ENCODE results near the gene HPCAL4. TPM values are rescaled to one million over a fixed set of nuclear protein-coding genes. Genes with fewer than 3 reads are reported as not detected.

HPCAL4 gene
- total RNA-seq, 2 donors from 2014 or later, result not detected

DNA sequence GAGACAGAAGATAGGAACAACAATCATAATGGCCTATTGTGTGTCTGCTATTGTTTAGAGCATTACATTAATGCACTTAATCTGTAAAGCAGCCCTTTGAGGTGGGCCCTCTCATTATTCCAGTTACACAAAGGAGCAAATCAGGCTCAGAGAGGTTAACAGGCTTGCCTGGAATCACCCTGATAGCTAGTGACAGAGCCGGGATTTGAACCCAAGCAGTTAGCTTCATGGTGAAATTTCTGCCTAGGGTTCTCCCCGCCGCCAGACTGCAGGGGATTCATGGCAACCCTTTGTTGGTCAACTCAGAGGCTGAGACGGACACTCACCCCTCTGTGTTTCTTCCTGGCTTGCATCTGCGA lies 58.9 kb downstream of the HPCAL4 start:
- Mint-ChIP-seq H3K27ac (no peak overlapping the region), H3K36me3 (ENCODE audit: low read depth) (no peaks in the 10 kb centered on the region), H3K4me1 (peaks cover 14% of the 10 kb centered on the region), H3K27me3 (ENCODE audit: insufficient read depth) (peaks cover 95% of the 10 kb centered on the region), H3K9me3 (no peaks in the 10 kb centered on the region), H3K4me3 (no peak overlapping the region)
- H3K27ac ChIP-seq (ENCODE audit: low read depth, low read length), result peak overlapping the region; percentile 77
- H3K36me3 ChIP-seq (ENCODE audit: control insufficient read depth, insufficient read depth, low read length), result no peaks in the 10 kb centered on the region
- DNase-seq, result no peak
- H3K4me3 ChIP-seq (ENCODE audit: low read length), result no peak overlapping the region
- H3K4me1 ChIP-seq (ENCODE audit: control insufficient read depth, insufficient read depth, low read length), result no peaks in the 10 kb centered on the region
- WGBS, 2 experiments (ENCODE audit: insufficient coverage in 1 of 2, insufficient read length in 1 of 2), result 81 to 88% methylated on average over 3 to 5 of the region's 5 CpGs
- no peaks in the 10 kb centered on the region for H3K9me3 ChIP-seq (ENCODE audit: control insufficient read depth, low read length)
- H3K27me3 ChIP-seq (ENCODE audit: control insufficient read depth, insufficient read depth, low read length, poor library complexity, severe bottlenecking), result peaks cover 87% of the 10 kb centered on the region
- H3K9ac ChIP-seq (ENCODE audit: extremely low read depth, low read length, poor library complexity, severe bottlenecking), result no peak overlapping the region
- TF ChIP-seq, protein P1, sequence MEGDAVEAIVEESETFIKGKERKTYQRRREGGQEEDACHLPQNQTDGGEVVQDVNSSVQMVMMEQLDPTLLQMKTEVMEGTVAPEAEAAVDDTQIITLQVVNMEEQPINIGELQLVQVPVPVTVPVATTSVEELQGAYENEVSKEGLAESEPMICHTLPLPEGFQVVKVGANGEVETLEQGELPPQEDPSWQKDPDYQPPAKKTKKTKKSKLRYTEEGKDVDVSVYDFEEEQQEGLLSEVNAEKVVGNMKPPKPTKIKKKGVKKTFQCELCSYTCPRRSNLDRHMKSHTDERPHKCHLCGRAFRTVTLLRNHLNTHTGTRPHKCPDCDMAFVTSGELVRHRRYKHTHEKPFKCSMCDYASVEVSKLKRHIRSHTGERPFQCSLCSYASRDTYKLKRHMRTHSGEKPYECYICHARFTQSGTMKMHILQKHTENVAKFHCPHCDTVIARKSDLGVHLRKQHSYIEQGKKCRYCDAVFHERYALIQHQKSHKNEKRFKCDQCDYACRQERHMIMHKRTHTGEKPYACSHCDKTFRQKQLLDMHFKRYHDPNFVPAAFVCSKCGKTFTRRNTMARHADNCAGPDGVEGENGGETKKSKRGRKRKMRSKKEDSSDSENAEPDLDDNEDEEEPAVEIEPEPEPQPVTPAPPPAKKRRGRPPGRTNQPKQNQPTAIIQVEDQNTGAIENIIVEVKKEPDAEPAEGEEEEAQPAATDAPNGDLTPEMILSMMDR (conservative IDR thresholded peaks at IDR 0.05), result no peak

DNA sequence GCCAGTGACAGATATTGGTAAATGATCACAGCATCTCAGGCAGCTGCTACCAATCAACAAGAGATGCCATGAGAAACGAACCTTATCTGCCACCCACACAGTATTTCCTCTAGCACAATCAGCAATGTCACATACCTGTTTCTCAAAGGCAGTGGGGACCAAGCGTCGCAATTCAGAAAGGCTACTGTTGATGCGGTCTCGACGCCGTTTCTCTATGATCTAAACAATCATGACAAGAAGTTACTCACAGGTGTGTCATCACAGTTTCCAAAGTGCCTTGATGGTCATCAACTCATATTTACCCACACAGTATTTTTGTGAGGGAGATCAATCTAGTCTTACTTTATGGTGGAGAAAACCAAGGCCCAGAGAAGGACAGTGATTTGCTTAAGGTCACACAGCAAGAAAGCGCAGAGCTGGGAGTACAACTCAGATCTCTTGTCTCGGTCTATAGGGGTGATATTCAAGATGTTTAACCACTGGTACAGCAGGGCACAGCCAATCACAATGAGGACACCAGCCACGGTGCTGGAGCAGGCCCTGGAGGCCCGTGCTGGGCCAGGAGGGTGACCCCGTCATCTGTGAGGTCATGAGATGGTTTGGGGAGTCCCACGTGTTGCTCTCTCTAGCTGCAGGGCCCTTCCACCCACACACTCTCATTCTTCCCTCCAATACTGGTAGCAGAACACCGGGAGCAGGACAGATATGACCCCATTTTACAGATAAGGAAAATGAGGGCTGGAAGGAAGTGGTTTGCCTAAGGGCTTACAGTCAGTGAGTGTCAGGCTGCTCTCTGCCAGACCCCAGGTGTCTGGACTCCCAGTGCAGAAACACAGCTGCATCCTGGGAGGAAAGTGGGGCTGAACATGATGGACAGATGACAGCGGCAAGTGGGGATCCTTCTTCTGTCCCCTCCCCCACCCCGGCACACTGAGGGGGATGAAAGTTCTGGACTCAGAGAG lies 59.6 kb downstream of the HPCAL4 start:
- peaks cover 87% of the 10 kb centered on the region for H3K27me3 ChIP-seq (ENCODE audit: control insufficient read depth, insufficient read depth, low read length, poor library complexity, severe bottlenecking)
- H3K9me3 ChIP-seq (ENCODE audit: control insufficient read depth, low read length), result no peaks in the 10 kb centered on the region
- H3K36me3 Mint-ChIP-seq (ENCODE audit: low read depth), result no peaks in the 10 kb centered on the region
- no peak overlapping the region for H3K27ac Mint-ChIP-seq
- TF ChIP-seq, protein P1 (conservative IDR thresholded peaks at IDR 0.05), result no peak
- H3K4me3 ChIP-seq (ENCODE audit: low read length), result no peak overlapping the region
- no peak overlapping the region for H3K27ac ChIP-seq (ENCODE audit: low read depth, low read length)
- peaks cover 95% of the 10 kb centered on the region for H3K27me3 Mint-ChIP-seq (ENCODE audit: insufficient read depth)
- no peaks in the 10 kb centered on the region for H3K9me3 Mint-ChIP-seq
- H3K4me1 ChIP-seq (ENCODE audit: control insufficient read depth, insufficient read depth, low read length), result no peaks in the 10 kb centered on the region
- H3K9ac ChIP-seq (ENCODE audit: extremely low read depth, low read length, poor library complexity, severe bottlenecking), result no peak overlapping the region
- no peaks in the 10 kb centered on the region for H3K36me3 ChIP-seq (ENCODE audit: control insufficient read depth, insufficient read depth, low read length)
- no peak overlapping the region for H3K4me3 Mint-ChIP-seq
- WGBS, 2 experiments (ENCODE audit: insufficient coverage in 1 of 2, insufficient read length in 1 of 2), result 88 to 92% methylated on average over 10 to 16 of the region's 16 CpGs
- peaks cover 14% of the 10 kb centered on the region for H3K4me1 Mint-ChIP-seq
- DNase-seq, result no peak

DNA sequence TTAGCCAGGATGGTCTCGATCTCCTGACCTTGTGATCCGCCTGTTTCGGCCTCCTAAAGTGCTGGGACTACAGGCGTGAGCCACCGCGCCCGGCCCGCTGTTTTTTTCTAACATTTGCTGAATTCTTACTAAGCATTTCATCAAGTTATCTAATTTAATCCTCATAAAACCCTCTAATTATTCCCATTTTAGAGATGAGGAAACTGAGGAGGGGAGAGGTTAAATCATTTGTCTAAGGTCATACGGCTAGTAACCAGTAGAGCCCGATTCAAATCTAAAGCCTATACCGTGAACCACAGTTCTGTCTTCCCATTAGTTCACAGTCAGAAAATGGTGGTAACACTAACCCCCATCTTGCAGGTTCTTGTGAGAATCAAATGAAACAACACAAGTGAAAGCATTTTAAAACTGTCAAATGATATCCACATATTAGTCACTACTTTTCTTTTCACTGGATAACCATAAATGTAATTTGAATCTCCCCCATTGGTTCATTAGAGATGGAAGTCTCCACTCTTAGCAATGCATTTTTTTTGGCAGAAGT lies 62.4 kb downstream of the HPCAL4 start:
- Histone ChIP-seq H3K9me3 (ENCODE audit: control insufficient read depth, low read length) (no peaks in the 10 kb centered on the region), H3K9ac (ENCODE audit: extremely low read depth, low read length, poor library complexity, severe bottlenecking) (no peak overlapping the region), H3K4me1 (ENCODE audit: control insufficient read depth, insufficient read depth, low read length) (no peaks in the 10 kb centered on the region), H3K27ac (ENCODE audit: low read depth, low read length) (no peak overlapping the region), H3K27me3 (ENCODE audit: control insufficient read depth, insufficient read depth, low read length, poor library complexity, severe bottlenecking) (peaks cover 80% of the 10 kb centered on the region), H3K36me3 (ENCODE audit: control insufficient read depth, insufficient read depth, low read length) (no peaks in the 10 kb centered on the region), H3K4me3 (ENCODE audit: low read length) (no peak overlapping the region)
- TF ChIP-seq, protein P1 (conservative IDR thresholded peaks at IDR 0.05), result no peak
- Mint-ChIP-seq H3K4me3 (no peak overlapping the region), H3K36me3 (ENCODE audit: low read depth) (no peaks in the 10 kb centered on the region), H3K4me1 (peaks cover 7% of the 10 kb centered on the region), H3K27ac (no peak overlapping the region), H3K27me3 (ENCODE audit: insufficient read depth) (peaks cover 94% of the 10 kb centered on the region), H3K9me3 (no peaks in the 10 kb centered on the region)
- 89 to 97% methylated on average over 9 to 11 of the region's 11 CpGs for WGBS, 2 experiments (ENCODE audit: insufficient coverage in 1 of 2, insufficient read length in 1 of 2)
- DNase-seq, result no peak

Other genes starting within 250 kb of the HPCAL4 start
- under 1 TPM; 0.66 to 0.75 TPM for gene BMP8A, start 199.8 kb downstream of the HPCAL4 start, total RNA-seq
- gene PABPC4, start 114.6 kb downstream of the HPCAL4 start, total RNA-seq, result 100 to 1,000 TPM; 230 to 270 TPM
- gene HEYL, start 51.8 kb downstream of the HPCAL4 start, total RNA-seq, result 1 to 10 TPM; 1.2 to 1.5 TPM
- not detected for gene NT5C1A, start 19.3 kb downstream of the HPCAL4 start, total RNA-seq
- 10 to 100 TPM; 39.5 to 59.4 TPM for gene PPIE, start 47.4 kb upstream of the HPCAL4 start, total RNA-seq
- 1 to 10 TPM; 1.8 TPM for gene OXCT2, start 79.9 kb upstream of the HPCAL4 start, total RNA-seq
- under 1 TPM; 0.13 to 0.29 TPM for gene BMP8B, start 97.4 kb upstream of the HPCAL4 start, total RNA-seq
- gene TRIT1, start 192.1 kb upstream of the HPCAL4 start, total RNA-seq, result 10 to 100 TPM; 26.2 to 35.1 TPM
- 10 to 100 TPM; 35.0 to 39.5 TPM for gene MYCL, start 210.5 kb upstream of the HPCAL4 start, total RNA-seq